Activated T-cell treated with anti-CD3 and anti-CD28 coated beads, Interleukin-2, amount 50 U/mL, for 48 hours (primary cell): ENCODE measurements around the gene P2RY2.
"Not testable (repeated sequence)": the region's sequence is repeated elsewhere in the genome, so short reads cannot be mapped to it uniquely, and the experiment has no call there.

Source experiments
- DNase-seq, 2 experiments: peaks; one replicate each; pipeline ENCODE4 v3.0.0-alpha.2; 2020

P2RY2 gene

DNA sequence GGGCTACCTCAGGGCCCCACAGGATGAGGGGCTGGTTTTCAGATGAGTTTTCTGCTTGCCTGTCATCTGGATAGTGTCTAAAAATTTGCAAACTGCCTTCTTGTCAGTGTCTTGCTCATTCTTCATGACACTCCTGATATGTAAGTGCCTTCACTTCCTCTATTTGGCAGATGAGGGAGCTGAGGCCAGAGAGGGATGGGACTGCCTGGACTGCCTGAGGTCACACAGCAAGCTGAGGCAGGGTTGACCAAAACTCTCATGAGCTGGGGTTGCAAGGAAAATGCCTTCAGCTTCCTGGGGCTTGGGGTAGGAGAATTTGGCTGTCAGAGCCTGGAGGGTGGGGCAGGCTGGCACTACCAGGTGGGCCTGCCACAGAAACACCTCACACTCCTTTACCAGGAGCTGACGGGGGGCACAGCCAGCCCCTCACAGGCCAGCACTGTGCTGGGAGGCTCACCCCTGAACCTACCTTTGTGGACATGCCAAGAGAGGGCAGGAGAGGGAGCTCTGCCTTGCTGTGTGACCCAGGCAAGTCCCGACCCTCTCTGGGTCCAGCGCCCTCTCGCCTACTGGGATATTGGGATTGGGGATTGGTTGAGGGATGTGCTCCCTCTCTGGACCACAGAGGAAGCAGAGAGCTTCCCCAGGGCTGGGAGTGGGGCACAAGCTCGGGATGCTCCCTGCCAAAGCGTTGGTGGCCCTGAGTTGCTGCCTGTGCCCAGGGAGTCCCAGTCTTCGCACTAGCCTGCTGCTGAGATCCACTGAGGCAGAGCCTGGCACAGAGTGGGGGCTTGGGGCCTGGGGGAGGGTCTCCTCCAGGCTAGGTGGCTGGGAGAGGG lies 52.2 kb downstream of the P2RY2 start:
- peak; percentile 9 to 12 for DNase-seq

DNA sequence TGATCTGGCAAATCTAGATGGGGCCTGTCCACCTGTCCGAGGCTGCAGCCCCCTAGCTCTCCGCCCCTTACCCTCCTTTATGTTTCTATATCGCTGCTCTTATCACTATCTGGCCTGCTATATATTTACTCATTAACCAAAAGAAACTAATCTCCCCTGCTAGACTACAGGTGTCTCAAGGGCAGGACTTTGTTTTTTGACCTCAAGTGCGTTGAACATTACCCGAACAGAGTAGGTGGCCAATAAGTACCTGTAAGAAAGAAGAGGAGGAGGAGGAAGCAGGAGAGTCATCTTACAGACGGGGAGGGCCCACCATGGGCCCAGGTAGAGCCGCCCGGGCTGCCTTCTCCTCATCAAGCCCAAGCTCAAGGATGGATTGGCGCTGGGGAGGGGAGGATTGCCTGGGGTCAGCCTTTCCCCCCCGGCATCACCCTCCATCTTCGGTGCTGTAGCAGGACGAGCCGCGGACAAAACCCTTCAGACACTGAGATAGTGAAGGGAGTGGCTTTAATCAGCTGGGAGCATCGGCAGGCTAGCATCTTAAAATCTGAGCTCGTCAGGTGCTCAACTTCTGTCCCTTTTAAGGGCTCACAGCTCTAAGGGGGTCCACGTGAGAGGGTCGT lies 52.9 kb downstream of the P2RY2 start:
- DNase-seq = peak in 1 of 2 experiments; percentile 4

DNA sequence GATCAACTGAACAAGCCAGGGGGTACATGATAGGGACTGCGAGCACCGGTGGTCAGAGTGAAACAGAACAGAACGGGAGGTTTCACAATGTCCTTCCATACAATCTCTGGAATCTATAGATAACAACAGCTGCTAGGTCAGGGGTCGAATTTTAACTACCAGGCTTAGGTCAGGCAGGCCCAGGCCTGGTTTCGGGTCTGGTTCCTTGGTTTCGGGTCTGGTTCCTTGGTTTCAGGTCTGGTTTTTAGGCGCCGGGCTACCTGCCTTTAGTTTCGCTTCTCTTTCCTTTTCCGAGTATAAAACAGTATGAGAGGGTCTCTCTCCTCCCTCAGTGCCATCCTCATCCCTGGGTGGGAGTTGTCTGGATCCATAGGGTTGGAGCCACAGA lies 53.4 kb downstream of the P2RY2 start:
- not testable (repeated sequence) for DNase-seq

DNA sequence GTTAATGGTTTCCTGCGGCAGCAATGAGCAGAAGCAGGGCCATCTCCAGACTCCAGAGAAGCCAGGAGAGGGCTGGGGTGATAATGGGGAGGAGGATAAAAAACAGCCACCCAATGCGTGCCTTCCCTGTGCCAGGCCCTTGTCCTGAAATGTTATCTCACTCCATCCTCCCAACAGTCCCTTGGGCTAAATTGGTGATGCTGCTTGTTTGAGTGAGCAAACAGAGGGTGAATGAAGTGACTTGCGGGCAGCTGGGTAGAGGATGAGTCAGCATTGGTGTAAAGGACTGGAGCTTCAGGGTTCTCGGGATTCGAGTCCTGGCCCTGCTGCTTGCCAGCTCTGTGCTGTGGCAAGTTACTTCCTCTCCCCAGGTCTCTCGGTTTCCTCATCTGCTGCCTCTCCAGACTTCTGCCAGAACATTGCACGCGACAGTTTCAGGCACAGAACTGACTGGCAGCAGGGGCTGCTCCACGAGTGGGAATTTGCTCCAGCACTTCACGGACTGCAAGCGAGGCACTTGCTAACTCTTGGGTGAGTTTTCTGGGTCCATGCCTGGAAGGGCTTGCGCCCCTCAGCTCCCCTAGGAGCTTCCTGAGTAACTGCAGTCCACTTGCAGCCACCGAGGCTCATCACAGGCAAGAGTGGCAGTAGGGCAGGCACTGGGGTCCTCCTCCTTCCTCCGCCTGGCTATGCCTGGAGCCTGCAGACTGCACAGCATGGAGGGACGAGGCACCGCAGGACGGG lies 54.0 kb downstream of the P2RY2 start, which contains the start of gene P2RY6:
Gene P2RY6 (plus strand): TSS at position 403 of the 744 bp plus-strand sequence. CDS start 24,181 bp downstream, outside the sequence.
- DNase-seq = no peak

GRCh38 chr11:73272680-73273038 lies 54.6 kb downstream of the P2RY2 start:
- no peak for DNase-seq

DNA sequence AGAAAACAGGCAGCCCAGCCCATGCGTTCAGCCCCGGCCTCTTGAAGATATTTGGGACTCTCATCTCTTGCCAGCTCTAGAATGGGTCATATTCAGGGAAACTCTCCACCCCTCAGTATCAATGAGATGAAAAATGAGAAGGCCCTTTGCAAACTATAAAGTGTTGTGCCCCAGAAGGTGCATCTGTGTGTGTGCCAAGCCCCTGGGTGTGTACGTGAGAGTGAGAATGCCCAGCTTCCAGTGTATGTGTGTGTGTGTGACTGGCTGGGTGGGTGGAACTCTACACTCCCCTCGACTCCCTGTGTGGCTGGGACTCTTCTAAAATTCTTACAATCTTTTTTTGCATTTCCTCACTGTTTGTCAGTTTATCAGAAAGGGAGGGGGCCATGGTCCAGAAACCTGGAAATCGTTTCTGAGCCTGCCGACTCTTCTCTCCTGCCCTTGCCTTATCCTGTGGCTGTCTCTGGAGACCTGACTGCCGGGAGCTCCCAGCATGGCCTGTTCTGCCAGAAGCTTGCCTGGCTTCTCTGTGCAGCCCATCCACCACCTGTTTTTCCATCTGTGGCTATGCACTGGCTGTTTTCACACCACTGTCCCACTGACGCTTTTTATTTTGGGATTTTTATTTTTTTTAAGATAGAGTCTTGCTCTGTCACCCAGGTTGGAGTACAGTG lies 55.3 kb downstream of the P2RY2 start:
- no peak for DNase-seq

GRCh38 chr11:73274191-73274590 lies 56.1 kb downstream of the P2RY2 start:
- not testable (repeated sequence) for DNase-seq

GRCh38 chr11:73274722-73275380 lies 56.8 kb downstream of the P2RY2 start:
- no peak for DNase-seq

DNA sequence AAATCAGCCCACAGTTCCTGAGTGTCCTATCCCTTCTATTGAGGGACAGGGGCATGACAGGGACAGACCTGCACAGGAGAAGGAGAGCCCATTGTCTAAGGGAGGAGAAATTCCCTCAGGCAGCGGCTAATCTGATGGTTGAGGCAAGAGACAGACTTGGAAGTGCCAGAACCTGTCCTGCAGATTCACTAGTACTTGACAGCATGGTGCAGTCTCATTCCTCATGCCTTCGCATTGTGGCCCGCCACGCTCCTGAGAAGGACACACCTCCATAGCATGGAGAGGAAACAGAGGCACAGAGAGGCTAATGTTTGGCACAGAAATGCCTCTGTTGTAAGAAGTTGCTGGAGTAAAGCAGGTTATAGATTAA lies 57.3 kb downstream of the P2RY2 start:
- DNase-seq = no peak

DNA sequence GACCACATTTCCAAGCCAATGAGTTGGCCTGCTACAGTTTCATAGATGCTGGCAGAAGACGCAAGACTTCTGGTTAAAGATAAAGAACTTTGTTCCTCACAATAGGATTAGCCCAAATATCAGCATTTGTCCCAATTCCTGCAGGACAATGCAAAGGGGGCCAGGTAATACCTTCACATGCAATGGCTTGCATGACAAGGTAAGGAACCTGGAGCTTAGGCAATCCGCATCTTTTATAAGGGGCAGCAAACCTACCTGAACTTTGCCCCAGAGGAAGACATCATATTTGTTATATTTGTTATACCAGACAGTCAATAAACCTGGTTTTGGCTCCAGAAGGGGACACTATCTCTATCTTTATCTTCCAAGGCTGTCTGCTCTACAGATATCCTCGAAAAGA lies 59.4 kb downstream of the P2RY2 start:
- no peak for DNase-seq

DNA sequence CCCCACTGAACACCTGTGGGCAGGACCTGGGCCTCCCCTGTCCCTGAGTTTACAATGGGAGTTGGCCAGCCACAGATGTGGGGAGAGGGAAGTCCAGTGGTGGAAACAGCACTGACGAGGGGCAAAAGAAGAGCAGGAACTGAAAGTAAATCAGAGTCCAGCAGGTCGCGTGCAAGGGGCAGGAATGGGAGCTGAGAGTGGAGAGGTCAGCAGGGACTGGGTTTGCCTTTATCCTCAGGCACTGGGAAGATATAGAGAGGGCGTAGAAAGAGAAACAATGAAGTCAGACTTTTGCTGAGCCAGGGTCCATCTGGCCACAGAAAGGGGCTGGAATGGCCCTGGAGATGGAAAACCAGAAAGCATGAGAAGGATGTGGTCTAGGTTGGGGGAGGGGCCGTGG lies 62.5 kb downstream of the P2RY2 start:
- DNase-seq = no peak

DNA sequence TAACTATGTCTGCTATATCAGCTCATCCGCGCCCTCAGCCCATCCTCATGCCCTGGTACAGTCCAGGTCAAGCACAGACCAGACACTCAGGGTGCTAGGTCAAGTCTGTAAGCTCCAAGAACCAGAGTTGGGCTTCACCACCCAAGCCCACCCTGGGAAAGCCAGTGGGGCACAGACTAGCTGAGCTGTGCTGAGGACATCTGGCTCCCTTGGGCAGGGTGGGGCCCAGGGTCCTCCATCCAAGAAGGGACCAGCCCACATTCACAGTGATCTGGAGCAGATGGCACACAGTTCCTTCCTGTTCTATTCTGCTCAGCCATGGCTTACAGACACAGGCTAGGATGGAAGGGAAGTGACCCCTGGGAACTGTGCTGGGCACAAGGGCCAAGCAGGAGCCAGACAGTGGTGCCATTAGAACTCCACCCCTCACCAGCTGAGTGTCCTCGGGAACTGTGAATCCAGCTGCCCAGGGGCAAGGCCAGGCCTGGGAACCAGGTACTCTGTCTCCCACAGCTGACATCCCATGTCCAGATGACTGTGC lies 63.2 kb downstream of the P2RY2 start:
- no peak for DNase-seq

DNA sequence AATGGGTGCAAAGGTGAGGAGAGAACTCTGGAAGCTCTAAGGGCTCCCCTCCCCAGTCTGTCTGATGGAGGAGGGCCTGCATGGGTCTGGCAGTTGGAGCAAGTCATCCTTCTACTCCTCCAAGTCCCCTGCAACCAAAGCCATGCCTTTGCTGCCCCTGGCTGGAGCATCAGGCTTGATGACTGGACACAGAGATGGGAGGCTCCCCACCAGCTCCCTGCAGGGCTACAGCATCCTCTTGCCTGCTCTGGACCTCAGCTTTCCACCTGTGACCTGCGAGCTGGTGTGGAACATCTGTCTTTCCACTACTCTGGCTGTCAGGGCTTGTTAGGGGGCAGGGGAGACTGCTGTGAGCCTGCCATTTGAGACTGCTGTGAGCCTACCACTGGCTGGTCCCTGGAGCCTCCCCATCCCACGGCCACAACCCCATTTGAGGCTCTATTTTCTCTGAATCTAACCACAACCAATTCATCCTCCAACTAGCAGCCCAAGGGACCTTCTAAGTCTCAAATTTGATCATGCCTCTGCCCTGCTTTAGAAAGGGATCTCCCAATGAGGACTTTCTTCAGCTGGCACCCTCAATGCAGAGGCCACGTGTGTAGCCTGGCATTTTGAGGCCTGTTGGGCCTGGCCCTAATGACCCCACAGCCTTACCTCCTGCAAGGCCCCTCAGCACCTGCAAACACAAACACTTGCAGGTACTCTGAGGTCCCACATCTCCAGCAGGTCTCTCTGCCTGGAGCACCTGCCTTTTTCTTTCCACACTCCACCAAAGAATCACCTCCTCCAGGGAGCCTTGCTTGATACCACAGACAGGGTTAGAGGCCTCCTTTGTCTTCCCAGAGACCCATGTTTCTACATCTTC lies 63.9 kb downstream of the P2RY2 start:
- DNase-seq = no peak

- no peak for DNase-seq
Observed at GRCh38 chr11:73283276-73284000, 65.4 kb downstream of the P2RY2 start.

GRCh38 chr11:73284106-73284505 lies 66.0 kb downstream of the P2RY2 start:
- no peak for DNase-seq

DNA sequence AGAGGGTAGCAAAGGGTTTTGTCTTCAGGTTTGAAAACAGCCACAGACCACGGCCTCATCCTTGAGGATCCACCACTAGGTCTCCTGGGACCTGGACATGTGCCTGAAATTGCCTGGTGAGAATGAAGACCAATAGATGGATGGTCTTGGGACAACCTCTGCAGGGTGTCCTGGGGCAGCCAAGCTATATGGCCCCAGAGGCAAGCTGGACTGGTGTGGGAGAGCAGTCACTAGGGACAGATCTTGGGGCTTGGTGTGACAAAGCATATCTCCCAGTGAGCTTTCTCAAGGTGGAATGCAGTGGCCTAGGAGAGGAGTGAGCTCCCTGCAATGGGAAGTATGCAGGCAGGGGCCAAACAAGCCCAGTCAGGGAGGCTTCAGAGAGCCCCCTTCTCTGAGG lies 67.6 kb downstream of the P2RY2 start:
- no peak for DNase-seq
